Uterus (tissue), 4 donors: ENCODE results near the gene SFMBT2. TPM values are rescaled to one million over a fixed set of nuclear protein-coding genes. Genes with fewer than 3 reads are reported as not detected.

ENCODE experiments used
- DNase-seq, 2 donors: peaks; one replicate each; pipeline ENCODE4 v3.0.0-alpha.2; 2019 to 2020
- H3K27ac ChIP-seq, 2 donors: fragments of 200-600 bp; sonication (generic); 1 replicate in 1 of 2; 2 replicates in 1 of 2; pipeline ENCODE4 v1.5.1; 2016 to 2018
- H3K27me3 ChIP-seq, 2 donors: fragments of 200-600 bp; sonication (generic); one replicate each; pipeline ENCODE4 v1.5.1; 2018 to 2019; ENCODE audit warnings: control low read depth in 1 of 2
- H3K36me3 ChIP-seq, 2 donors: fragments of 200-600 bp; sonication (generic); one replicate each; pipeline ENCODE4 v1.5.1; 2019; ENCODE audit warnings: control low read depth in 1 of 2
- H3K4me1 ChIP-seq, 2 donors: fragments of 200-600 bp; sonication (generic); one replicate each; pipeline ENCODE4 v1.5.1; 2018 to 2019; ENCODE audit warnings: control low read depth in 1 of 2
- H3K4me3 ChIP-seq, 2 donors: fragments of 200-600 bp; sonication (generic); 1 replicate in 1 of 2; 2 replicates in 1 of 2; pipeline ENCODE4 v1.5.1; 2018 to 2019; ENCODE audit warnings: mild to moderate bottlenecking in 1 of 2
- H3K9me3 ChIP-seq, 2 donors: fragments of 200-600 bp; sonication (generic); one replicate each; pipeline ENCODE4 v1.5.1; 2019; ENCODE audit warnings: control low read depth in 1 of 2
- CTCF ChIP-seq, 4 experiments: fragments of 200-600 bp in 2 of 4; fragments of 450-650 bp in 2 of 4; sonication (generic) in 2 of 4; IDR thresholded peaks; one replicate each; pipeline ENCODE4 v1.5.1; 2016 to 2019; ENCODE audit warnings: antibody characterized with exemption in 4 of 4, mild to moderate bottlenecking in 2 of 4, moderate library complexity in 1 of 4
- POLR2A ChIP-seq, 2 donors: fragments of 450-650 bp; IDR thresholded peaks; one replicate each; pipeline ENCODE4 v1.6.1; 2016; ENCODE audit warnings: antibody characterized with exemption in 2 of 2, mild to moderate bottlenecking in 1 of 2, moderate library complexity in 1 of 2
- intact Hi-C: fragments of 100-400 bp; cut with DNase I; formaldehyde crosslinking; loops from one replicate; pipeline ENCODE4 v1.15.1; 2023; ENCODE audit warnings: low total_unique reads
- total RNA-seq, 4 donors: library from RNA; depleted of rRNA in 3 of 4; stranded (reverse); fragments of >200 nt in 3 of 4; gene quantifications; one replicate each; pipeline versions ENCODE4 v1.1.0 to v1.2.4, GENCODE V29; 2014 to 2023
- donor health status: DM: yes; HTN: yes; CAD: no.

The SFMBT2 gene
- total RNA-seq, 4 donors from 2014 or later = 7.7 to 23.4 (median 14.7) TPM

GRCh38 chr10:7434378-7434777 is 23.5 kb upstream of the SFMBT2 start:
- H3K9me3 ChIP-seq = no peaks in the 10 kb centered on the region
- DNase-seq = no peak
- H3K4me3 ChIP-seq = no peak overlapping the region
- no peaks in the 10 kb centered on the region for H3K36me3 ChIP-seq
- H3K27ac ChIP-seq = no peak overlapping the region
- intact Hi-C loops = no loop called here
- H3K27me3 ChIP-seq = no peaks in the 10 kb centered on the region
- TF ChIP-seq CTCF (IDR thresholded peaks at IDR 0.05) (no peak), POLR2A (IDR thresholded peaks at IDR 0.05) (no peak)
- peaks cover 0 to 6% of the 10 kb centered on the region in 2 donors for H3K4me1 ChIP-seq

DNA sequence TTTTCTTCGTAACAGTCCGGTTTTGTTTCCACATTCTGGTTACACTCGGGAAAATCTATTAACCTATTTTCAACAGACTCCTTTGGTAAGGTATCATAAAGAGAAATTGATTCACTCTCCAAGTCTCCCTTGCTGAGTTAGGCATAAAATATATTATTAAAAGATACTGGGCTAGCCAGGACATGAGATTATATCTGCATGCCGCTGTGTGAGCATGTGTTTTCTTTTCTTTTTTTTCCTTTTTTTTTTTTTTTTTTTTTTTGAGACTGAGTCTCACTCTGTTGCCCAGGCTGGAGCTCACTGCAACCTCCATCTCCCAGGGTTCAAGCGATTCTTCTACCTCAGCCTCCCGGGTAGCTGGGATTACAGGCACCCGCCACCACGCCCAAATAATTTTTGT is 23.0 kb upstream of the SFMBT2 start:
- Histone ChIP-seq H3K9me3 (no peaks in the 10 kb centered on the region), H3K36me3 (no peaks in the 10 kb centered on the region), H3K4me3 (no peak overlapping the region), H3K27ac (no peak overlapping the region), H3K4me1 (peaks cover 0 to 6% of the 10 kb centered on the region in 2 donors), H3K27me3 (no peaks in the 10 kb centered on the region)
- intact Hi-C loops = no loop called here
- no peak for TF ChIP-seq POLR2A (IDR thresholded peaks at IDR 0.05)
- no peak for TF ChIP-seq CTCF (IDR thresholded peaks at IDR 0.05)
- DNase-seq = no peak

DNA sequence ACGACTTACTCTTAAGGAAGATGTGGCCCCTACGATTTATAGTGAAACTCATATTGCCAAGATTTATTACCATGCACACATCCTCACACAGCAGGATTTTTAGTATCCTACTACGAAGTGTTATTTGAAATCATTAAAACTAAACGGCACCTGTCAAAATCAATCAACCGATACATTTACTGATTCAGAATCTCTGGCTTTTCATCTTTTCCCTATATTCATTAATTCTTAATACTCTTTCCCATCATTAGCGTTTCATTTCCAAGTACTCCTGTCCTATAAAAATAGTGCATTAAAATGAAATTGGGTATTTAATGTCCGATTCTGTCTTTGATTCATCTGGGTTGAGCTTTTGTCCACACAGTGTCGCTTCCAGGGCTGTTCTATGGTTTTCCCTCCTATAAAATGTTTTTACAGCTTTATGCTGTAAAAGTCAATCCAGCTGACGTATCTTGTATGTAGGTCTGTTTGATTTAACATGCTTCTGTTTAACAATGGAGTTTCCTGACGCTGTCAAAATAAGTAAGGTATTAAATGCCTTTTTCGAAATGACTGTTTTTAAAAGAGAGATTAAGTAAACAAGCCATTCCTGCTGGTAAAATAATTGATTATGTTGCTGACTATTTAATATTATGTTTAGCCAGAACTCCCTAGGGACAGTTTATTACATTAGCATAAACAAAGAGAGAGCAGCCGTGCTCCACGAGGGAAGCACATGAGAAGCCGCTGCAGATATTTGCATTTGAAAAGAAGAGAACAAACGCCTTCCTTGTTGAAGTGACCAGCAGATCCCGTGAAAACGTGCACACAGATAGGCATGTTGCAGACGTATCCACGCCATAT is 22.3 kb upstream of the SFMBT2 start:
- no peak for DNase-seq

DNA sequence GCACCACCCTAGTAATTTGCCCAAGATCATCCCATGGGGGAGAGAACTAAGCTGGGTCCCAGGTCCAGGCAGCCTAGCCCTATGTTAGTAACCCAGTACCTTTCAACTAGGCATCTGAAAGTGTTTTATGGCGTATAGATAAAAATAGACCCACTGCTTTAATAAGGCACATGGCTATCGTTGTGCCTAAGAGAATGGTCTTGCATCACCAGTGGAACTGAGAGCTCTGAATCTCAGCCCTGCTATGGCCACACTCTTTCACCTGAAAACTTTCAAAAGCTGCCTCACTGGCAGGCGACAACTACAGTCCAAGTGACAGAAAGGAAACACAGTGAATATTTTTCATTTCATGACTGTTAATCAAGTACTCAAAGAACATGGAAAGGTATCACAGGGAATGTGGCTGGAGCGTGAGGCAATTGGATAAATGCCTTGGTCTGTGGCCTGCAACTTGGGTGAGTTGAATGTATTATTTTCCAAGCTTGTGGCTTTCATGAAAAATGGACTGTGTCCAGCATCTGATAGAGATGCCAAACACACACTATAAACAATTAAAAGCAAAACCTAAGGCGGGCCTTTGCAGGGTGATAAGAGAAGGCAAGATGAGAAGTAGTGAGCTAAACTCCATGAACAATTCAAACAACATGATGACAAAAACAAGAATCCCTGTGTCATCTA is 18.0 kb upstream of the SFMBT2 start:
- no peak overlapping the region for H3K27ac ChIP-seq
- no peaks in the 10 kb centered on the region for H3K4me1 ChIP-seq
- DNase-seq = no peak
- no peak overlapping the region for H3K4me3 ChIP-seq
- no peaks in the 10 kb centered on the region for H3K36me3 ChIP-seq
- H3K27me3 ChIP-seq = no peaks in the 10 kb centered on the region
- TF ChIP-seq CTCF (IDR thresholded peaks at IDR 0.05) (no peak), POLR2A (IDR thresholded peaks at IDR 0.05) (no peak)
- intact Hi-C loops = no loop called here
- H3K9me3 ChIP-seq = no peaks in the 10 kb centered on the region

More for the DNA sequence above, 22.3 kb upstream of the SFMBT2 start:
- no peak for TF ChIP-seq POLR2A (IDR thresholded peaks at IDR 0.05)
- TF ChIP-seq CTCF (IDR thresholded peaks at IDR 0.05) = no peak
- Histone ChIP-seq H3K27ac (no peak overlapping the region), H3K9me3 (no peaks in the 10 kb centered on the region), H3K36me3 (no peaks in the 10 kb centered on the region), H3K27me3 (no peaks in the 10 kb centered on the region), H3K4me3 (no peak overlapping the region), H3K4me1 (no peaks in the 10 kb centered on the region)
- intact Hi-C loops = no loop called here

DNA sequence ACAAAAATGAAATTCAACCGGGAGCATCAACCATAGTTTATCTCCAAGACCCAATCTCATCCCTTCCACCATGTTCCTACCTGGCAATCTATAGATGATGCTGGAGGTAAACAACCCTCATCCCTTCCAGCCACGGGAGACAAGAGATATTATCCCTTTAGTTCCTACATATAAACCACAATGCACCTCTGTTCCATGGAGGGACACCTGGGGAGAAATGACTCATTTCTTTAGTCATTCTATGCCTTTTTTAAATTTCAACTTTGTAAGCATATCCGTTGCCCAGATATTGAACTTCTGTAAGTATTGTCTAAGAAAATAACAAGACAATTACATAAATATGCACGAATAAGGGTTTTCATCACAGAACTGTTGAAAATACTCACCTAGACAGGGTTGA is 15.5 kb upstream of the SFMBT2 start:
- intact Hi-C loops = no loop called here

More for the DNA sequence above, 15.5 kb upstream of the SFMBT2 start:
- Histone ChIP-seq H3K4me1 (no peaks in the 10 kb centered on the region), H3K4me3 (no peak overlapping the region), H3K27me3 (no peaks in the 10 kb centered on the region), H3K27ac (no peak overlapping the region), H3K36me3 (no peaks in the 10 kb centered on the region), H3K9me3 (no peaks in the 10 kb centered on the region)
- TF ChIP-seq CTCF (IDR thresholded peaks at IDR 0.05) = no peak
- no peak for TF ChIP-seq POLR2A (IDR thresholded peaks at IDR 0.05)
- DNase-seq = no peak
